GM18502 (cell line): ENCODE measurements around the gene REPS1.
"Not testable (repeated sequence)": the region's sequence is repeated elsewhere in the genome, so short reads cannot be mapped to it uniquely, and the experiment has no call there.

Source experiments
- ATAC-seq: cut with Tn5 transposase; IDR thresholded peaks from one replicate; pipeline ENCODE4 v1.9.1; 2021; ENCODE audit warnings: mild to moderate bottlenecking; ENCODE audit not compliant: unreplicated experiment, poor library complexity

The REPS1 gene

GRCh38 chr6:138987643-138988468, at the start of gene REPS1:
REPS1 (minus strand) TSS chr6:138988253; CDS start chr6:138987682, 571 bp downstream.
- peak; percentile 94 for ATAC-seq

- ATAC-seq: no peak
Observed at GRCh38 chr6:139037490-139037889, 49.4 kb upstream of the REPS1 start.

- ATAC-seq: peak; percentile 54
Observed at GRCh38 chr6:139030228-139030963, 42.3 kb upstream of the REPS1 start.

GRCh38 chr6:139029470-139030227, 41.6 kb upstream of the REPS1 start:
- ATAC-seq: peak; percentile 35

- ATAC-seq: peak; percentile 70
Observed at GRCh38 chr6:139028658-139029469, 40.8 kb upstream of the REPS1 start, which contains the start of gene ABRACL. ABRACL (plus strand) TSS chr6:139028745; CDS start chr6:139034161, 5,416 bp downstream.

- peak; percentile 11 for ATAC-seq
Observed at GRCh38 chr6:139028215-139028657, 40.2 kb upstream of the REPS1 start.

GRCh38 chr6:139027620-139028182, 39.6 kb upstream of the REPS1 start:
- peak; percentile 18 for ATAC-seq

- not testable (repeated sequence) for ATAC-seq
Observed at GRCh38 chr6:139025416-139025815, 37.4 kb upstream of the REPS1 start.

- ATAC-seq: no peak
Observed at GRCh38 chr6:139020689-139021088, 32.6 kb upstream of the REPS1 start.

GRCh38 chr6:139019722-139020121, 31.7 kb upstream of the REPS1 start:
- ATAC-seq: no peak

GRCh38 chr6:139017227-139017626, 29.2 kb upstream of the REPS1 start:
- no peak for ATAC-seq

- peak; percentile 90 for ATAC-seq
Observed at GRCh38 chr6:139016337-139017213, 28.5 kb upstream of the REPS1 start.

- no peak for ATAC-seq
Observed at GRCh38 chr6:139014945-139015344, 26.9 kb upstream of the REPS1 start.

- ATAC-seq: no peak
Observed at GRCh38 chr6:139013185-139013800, 25.2 kb upstream of the REPS1 start.

GRCh38 chr6:139011980-139012379, 23.9 kb upstream of the REPS1 start:
- ATAC-seq: no peak

- ATAC-seq: no peak
Observed at GRCh38 chr6:139010674-139011073, 22.6 kb upstream of the REPS1 start.

GRCh38 chr6:139008117-139008516, 20.1 kb upstream of the REPS1 start:
- ATAC-seq: no peak

GRCh38 chr6:139007428-139007827, 19.4 kb upstream of the REPS1 start:
- no peak for ATAC-seq
